ENCODE results near the gene TBL1Y.
"Not testable (repeated sequence)": the region's sequence is repeated elsewhere in the genome, so short reads cannot be mapped to it uniquely, and the experiment has no call there.

TBL1Y gene

DNA sequence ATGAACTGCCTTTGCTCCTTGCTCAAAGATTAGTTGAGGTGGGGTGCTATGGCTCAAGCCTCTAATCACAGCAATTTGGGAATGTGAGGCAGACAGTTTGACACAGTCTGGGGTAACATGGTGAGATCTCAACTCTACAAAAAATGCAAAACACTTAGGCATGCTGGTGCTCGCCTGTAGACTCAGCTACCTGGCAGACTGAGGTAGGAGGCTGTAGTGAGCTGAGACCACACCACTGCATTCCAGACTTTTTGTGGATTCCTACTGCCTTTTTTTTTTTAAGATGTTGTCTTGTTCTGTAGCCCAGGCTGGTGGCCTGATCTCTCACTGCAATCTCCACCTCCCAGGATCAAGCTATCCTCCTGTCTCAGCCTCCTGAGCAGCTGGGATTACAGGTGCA lies 2.9 kb upstream of the TBL1Y start:
- no peaks in the 10 kb centered on the region for H3K27me3 ChIP-seq (ENCODE audit: insufficient read depth, low read length, poor library complexity, severe bottlenecking)
- no peaks in the 10 kb centered on the region for H3K9me3 ChIP-seq (ENCODE audit: insufficient read depth, low read depth, low read length)
- no peak overlapping the region for H3K9ac ChIP-seq (ENCODE audit: low read depth, low read length, poor library complexity, severe bottlenecking)
- H3K4me2 ChIP-seq (ENCODE audit: low read depth, low read length, poor library complexity, severe bottlenecking), result no peak overlapping the region
- H4K20me1 ChIP-seq (ENCODE audit: insufficient read depth, low read length, poor library complexity, severe bottlenecking), result no peaks in the 10 kb centered on the region
- no peak overlapping the region for H2AFZ ChIP-seq (ENCODE audit: low read length)
- H3K79me2 ChIP-seq (ENCODE audit: insufficient read depth, low read length), result no peaks in the 10 kb centered on the region
- TF ChIP-seq, protein P1, sequence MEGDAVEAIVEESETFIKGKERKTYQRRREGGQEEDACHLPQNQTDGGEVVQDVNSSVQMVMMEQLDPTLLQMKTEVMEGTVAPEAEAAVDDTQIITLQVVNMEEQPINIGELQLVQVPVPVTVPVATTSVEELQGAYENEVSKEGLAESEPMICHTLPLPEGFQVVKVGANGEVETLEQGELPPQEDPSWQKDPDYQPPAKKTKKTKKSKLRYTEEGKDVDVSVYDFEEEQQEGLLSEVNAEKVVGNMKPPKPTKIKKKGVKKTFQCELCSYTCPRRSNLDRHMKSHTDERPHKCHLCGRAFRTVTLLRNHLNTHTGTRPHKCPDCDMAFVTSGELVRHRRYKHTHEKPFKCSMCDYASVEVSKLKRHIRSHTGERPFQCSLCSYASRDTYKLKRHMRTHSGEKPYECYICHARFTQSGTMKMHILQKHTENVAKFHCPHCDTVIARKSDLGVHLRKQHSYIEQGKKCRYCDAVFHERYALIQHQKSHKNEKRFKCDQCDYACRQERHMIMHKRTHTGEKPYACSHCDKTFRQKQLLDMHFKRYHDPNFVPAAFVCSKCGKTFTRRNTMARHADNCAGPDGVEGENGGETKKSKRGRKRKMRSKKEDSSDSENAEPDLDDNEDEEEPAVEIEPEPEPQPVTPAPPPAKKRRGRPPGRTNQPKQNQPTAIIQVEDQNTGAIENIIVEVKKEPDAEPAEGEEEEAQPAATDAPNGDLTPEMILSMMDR (conservative IDR thresholded peaks at IDR 0.05; ENCODE audit: low read length), result no peak
- no peak for TF ChIP-seq EZH2phosphoT487 (IDR thresholded peaks at IDR 0.05; ENCODE audit: borderline replicate concordance)
- no peaks in the 10 kb centered on the region for H3F3A ChIP-seq (ENCODE audit: low read depth)
- H3K4me1 ChIP-seq (ENCODE audit: insufficient read depth, low read length, poor library complexity, severe bottlenecking), result no peaks in the 10 kb centered on the region
- no peak overlapping the region for H3K4me3 ChIP-seq (ENCODE audit: low read length, poor library complexity, severe bottlenecking)
- H3K36me3 ChIP-seq (ENCODE audit: insufficient read depth, low read length), result no peaks in the 10 kb centered on the region
- H3K9me2 ChIP-seq (replicated peaks; ENCODE audit: low read depth, low read length), result no peaks in the 10 kb centered on the region

DNA sequence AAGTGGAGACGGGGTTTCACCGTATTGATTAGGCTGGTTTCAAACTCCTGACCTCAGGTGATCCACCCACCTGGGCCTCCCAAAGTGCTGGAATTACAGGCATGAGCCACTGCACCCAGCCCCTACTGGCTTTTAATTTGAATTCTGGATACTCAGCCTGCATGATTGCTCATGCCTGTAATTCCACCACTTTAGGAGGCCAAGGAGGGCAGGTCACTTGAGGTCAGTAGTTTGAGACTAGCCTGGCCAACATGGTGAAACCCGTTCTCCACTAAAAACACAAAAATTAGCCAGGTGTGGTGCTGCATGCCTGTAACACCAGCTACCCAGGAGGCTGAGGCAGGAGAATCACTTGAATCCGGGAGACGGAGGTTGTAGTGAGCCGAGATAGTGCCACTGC lies 2.5 kb upstream of the TBL1Y start:
- H2AFZ ChIP-seq (ENCODE audit: low read length), result not testable (repeated sequence)

GRCh38 chrY:6909118-6909521 lies 1.4 kb upstream of the TBL1Y start:
- H4K20me1 ChIP-seq (ENCODE audit: insufficient read depth, low read length, poor library complexity, severe bottlenecking), result no peaks in the 10 kb centered on the region
- no peaks in the 10 kb centered on the region for H3K9me3 ChIP-seq (ENCODE audit: insufficient read depth, low read depth, low read length)
- H3K4me2 ChIP-seq (ENCODE audit: low read depth, low read length, poor library complexity, severe bottlenecking), result no peak overlapping the region
- no peaks in the 10 kb centered on the region for H3K79me2 ChIP-seq (ENCODE audit: insufficient read depth, low read length)
- H3F3A ChIP-seq (ENCODE audit: low read depth), result no peaks in the 10 kb centered on the region
- H3K27me3 ChIP-seq (ENCODE audit: insufficient read depth, low read length, poor library complexity, severe bottlenecking), result no peaks in the 10 kb centered on the region
- H2AFZ ChIP-seq (ENCODE audit: low read length), result no peak overlapping the region
- H3K9me2 ChIP-seq (replicated peaks; ENCODE audit: low read depth, low read length), result no peaks in the 10 kb centered on the region
- H3K9ac ChIP-seq (ENCODE audit: low read depth, low read length, poor library complexity, severe bottlenecking), result no peak overlapping the region
- no peaks in the 10 kb centered on the region for H3K36me3 ChIP-seq (ENCODE audit: insufficient read depth, low read length)
- no peaks in the 10 kb centered on the region for H3K4me1 ChIP-seq (ENCODE audit: insufficient read depth, low read length, poor library complexity, severe bottlenecking)
- H3K4me3 ChIP-seq (ENCODE audit: low read length, poor library complexity, severe bottlenecking), result no peak overlapping the region
- TF ChIP-seq, protein P1 (conservative IDR thresholded peaks at IDR 0.05; ENCODE audit: low read length), result no peak
- no peak for TF ChIP-seq EZH2phosphoT487 (IDR thresholded peaks at IDR 0.05; ENCODE audit: borderline replicate concordance)

More for the DNA sequence above, 2.5 kb upstream of the TBL1Y start:
- H3K4me1 ChIP-seq (ENCODE audit: insufficient read depth, low read length, poor library complexity, severe bottlenecking); H3K27me3 ChIP-seq (ENCODE audit: insufficient read depth, low read length, poor library complexity, severe bottlenecking); H3K9me2 ChIP-seq (replicated peaks; ENCODE audit: low read depth, low read length); H3K4me2 ChIP-seq (ENCODE audit: low read depth, low read length, poor library complexity, severe bottlenecking); H3K4me3 ChIP-seq (ENCODE audit: low read length, poor library complexity, severe bottlenecking); H3K36me3 ChIP-seq (ENCODE audit: insufficient read depth, low read length); H3K9ac ChIP-seq (ENCODE audit: low read depth, low read length, poor library complexity, severe bottlenecking); H3F3A ChIP-seq (ENCODE audit: low read depth); H3K79me2 ChIP-seq (ENCODE audit: insufficient read depth, low read length); H4K20me1 ChIP-seq (ENCODE audit: insufficient read depth, low read length, poor library complexity, severe bottlenecking); H3K9me3 ChIP-seq (ENCODE audit: insufficient read depth, low read depth, low read length): not testable (repeated sequence)

DNA sequence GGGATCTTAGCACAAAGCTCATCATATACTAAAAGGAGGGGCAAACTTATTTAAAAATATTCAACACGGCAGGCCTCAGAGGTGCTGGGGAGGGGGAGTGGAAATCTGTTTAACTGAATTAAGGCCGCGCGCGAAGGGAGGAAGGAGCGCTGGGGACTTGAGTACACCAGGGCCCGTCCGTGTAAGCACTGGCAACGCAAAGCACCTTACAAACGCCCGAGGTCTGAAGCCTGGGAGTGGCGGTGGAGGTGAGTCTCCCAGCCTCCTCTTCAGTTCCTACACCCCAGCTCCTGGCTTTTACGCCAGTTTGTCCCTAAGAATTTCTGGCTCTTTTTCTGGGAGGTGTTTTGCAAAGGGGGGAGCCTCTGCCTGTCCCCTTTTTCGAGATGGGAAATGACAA lies 641 bp upstream of the TBL1Y start:
- Histone ChIP-seq H3F3A (ENCODE audit: low read depth) (no peaks in the 10 kb centered on the region), H2AFZ (ENCODE audit: low read length) (no peak overlapping the region), H3K27me3 (ENCODE audit: insufficient read depth, low read length, poor library complexity, severe bottlenecking) (no peaks in the 10 kb centered on the region), H3K9me2 (replicated peaks; ENCODE audit: low read depth, low read length) (no peaks in the 10 kb centered on the region), H3K36me3 (ENCODE audit: insufficient read depth, low read length) (no peaks in the 10 kb centered on the region), H3K4me1 (ENCODE audit: insufficient read depth, low read length, poor library complexity, severe bottlenecking) (no peaks in the 10 kb centered on the region), H3K4me2 (ENCODE audit: low read depth, low read length, poor library complexity, severe bottlenecking) (no peak overlapping the region), H3K4me3 (ENCODE audit: low read length, poor library complexity, severe bottlenecking) (no peak overlapping the region), H3K79me2 (ENCODE audit: insufficient read depth, low read length) (no peaks in the 10 kb centered on the region), H4K20me1 (ENCODE audit: insufficient read depth, low read length, poor library complexity, severe bottlenecking) (no peaks in the 10 kb centered on the region), H3K9ac (ENCODE audit: low read depth, low read length, poor library complexity, severe bottlenecking) (no peak overlapping the region), H3K9me3 (ENCODE audit: insufficient read depth, low read depth, low read length) (no peaks in the 10 kb centered on the region)
- TF ChIP-seq, protein P1 (conservative IDR thresholded peaks at IDR 0.05; ENCODE audit: low read length), result no peak
- TF ChIP-seq EZH2phosphoT487 (IDR thresholded peaks at IDR 0.05; ENCODE audit: borderline replicate concordance), result no peak

Measured in Loucy (cell line).